ENCODE results near the gene SLC52A3. TPM values are rescaled to one million over a fixed set of nuclear protein-coding genes. Genes with fewer than 3 reads are reported as not detected.

Gene SLC52A3
- total and polyA plus RNA-seq, 2 experiments from 2014 or later: 0.12 TPM; not detected in 1

DNA sequence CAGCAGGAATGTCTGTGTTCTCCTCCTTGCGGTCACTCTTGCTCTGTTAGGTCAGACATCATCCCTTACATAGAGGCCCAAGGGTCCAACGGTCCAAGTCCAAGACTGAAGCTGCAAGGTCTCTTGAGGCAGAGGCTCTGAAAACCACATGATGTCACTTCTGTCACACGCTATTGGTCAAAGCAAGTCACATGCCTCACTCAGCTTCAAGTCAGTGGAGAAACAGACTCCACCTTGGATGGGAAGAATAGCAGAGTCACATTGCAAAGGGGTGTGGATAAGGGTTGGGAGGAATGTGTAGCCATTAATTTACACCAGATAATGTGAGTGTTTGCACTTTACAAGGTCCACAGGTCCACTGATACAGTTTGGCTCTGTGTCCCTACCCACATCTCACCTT, 17.5 kb downstream of the SLC52A3 start:
- H3K36me3 ChIP-seq: no peaks in the 10 kb centered on the region

GRCh38 chr20:745683-746301, 22.5 kb downstream of the SLC52A3 start:
- Histone ChIP-seq H3K27ac (no peak overlapping the region), H3K4me1 (ENCODE audit: low read depth) (no peaks in the 10 kb centered on the region), H3K4me3 (no peak overlapping the region), H3K9me3 (ENCODE audit: low read depth) (no peaks in the 10 kb centered on the region), H3K36me3 (no peaks in the 10 kb centered on the region), H3K27me3 (no peaks in the 10 kb centered on the region)
- no peak for TF ChIP-seq CTCF (IDR thresholded peaks at IDR 0.05; ENCODE audit: low read depth, low read length)
- no peak for DNase-seq (ENCODE audit: low read depth in 1 of 2, low spot score in 1 of 2)

More for the DNA sequence above, 17.5 kb downstream of the SLC52A3 start:
- H3K27ac ChIP-seq: no peak overlapping the region
- no peak overlapping the region for H3K4me3 ChIP-seq
- H3K27me3 ChIP-seq: no peaks in the 10 kb centered on the region
- TF ChIP-seq CTCF (IDR thresholded peaks at IDR 0.05; ENCODE audit: low read depth, low read length): no peak
- DNase-seq (ENCODE audit: low read depth in 1 of 2, low spot score in 1 of 2): no peak
- no peaks in the 10 kb centered on the region for H3K9me3 ChIP-seq (ENCODE audit: low read depth)
- no peaks in the 10 kb centered on the region for H3K4me1 ChIP-seq (ENCODE audit: low read depth)

- Histone ChIP-seq H3K9me3 (ENCODE audit: low read depth) (no peaks in the 10 kb centered on the region), H3K36me3 (no peaks in the 10 kb centered on the region), H3K4me3 (no peak overlapping the region), H3K27ac (no peak overlapping the region), H3K4me1 (ENCODE audit: low read depth) (no peaks in the 10 kb centered on the region), H3K27me3 (no peaks in the 10 kb centered on the region)
- DNase-seq (ENCODE audit: low read depth in 1 of 2, low spot score in 1 of 2): no peak
- no peak for TF ChIP-seq CTCF (IDR thresholded peaks at IDR 0.05; ENCODE audit: low read depth, low read length)
Measured at GRCh38 chr20:742156-742555, 26.1 kb downstream of the SLC52A3 start.

GRCh38 chr20:741620-742019, 26.7 kb downstream of the SLC52A3 start:
- TF ChIP-seq CTCF (IDR thresholded peaks at IDR 0.05; ENCODE audit: low read depth, low read length): no peak
- Histone ChIP-seq H3K36me3 (no peaks in the 10 kb centered on the region), H3K27ac (no peak overlapping the region)

DNA sequence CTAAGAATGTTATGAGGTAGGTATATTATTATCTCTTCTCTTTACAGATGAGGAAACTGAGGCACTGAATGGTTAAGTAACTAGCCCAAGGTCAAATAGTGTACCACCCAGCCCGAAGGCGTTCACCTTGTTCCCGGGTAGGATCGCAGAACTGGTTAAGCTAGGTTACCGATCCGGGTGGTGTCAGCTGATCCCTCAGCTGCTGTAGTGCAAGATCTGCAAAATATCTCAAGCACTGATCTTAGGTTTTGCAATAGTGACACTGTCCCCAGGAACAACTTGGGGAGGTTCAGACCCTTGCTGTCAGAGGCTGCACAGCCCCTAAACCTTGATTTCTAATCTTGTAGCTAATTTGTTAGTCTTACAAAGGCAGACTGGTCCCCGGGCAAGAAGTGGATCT, 28.1 kb downstream of the SLC52A3 start:
- H3K4me3 ChIP-seq: no peak overlapping the region
- H3K27me3 ChIP-seq: no peaks in the 10 kb centered on the region
- H3K9me3 ChIP-seq (ENCODE audit: low read depth): no peaks in the 10 kb centered on the region
- no peaks in the 10 kb centered on the region for H3K4me1 ChIP-seq (ENCODE audit: low read depth)
- no peak overlapping the region for H3K27ac ChIP-seq
- no peak for DNase-seq (ENCODE audit: low read depth in 1 of 2, low spot score in 1 of 2)
- TF ChIP-seq CTCF (IDR thresholded peaks at IDR 0.05; ENCODE audit: low read depth, low read length): no peak
- H3K36me3 ChIP-seq: no peaks in the 10 kb centered on the region

More at GRCh38 chr20:741620-742019, 26.7 kb downstream of the SLC52A3 start:
- Histone ChIP-seq H3K4me3 (no peak overlapping the region), H3K27me3 (no peaks in the 10 kb centered on the region), H3K4me1 (ENCODE audit: low read depth) (no peaks in the 10 kb centered on the region), H3K9me3 (ENCODE audit: low read depth) (no peaks in the 10 kb centered on the region)
- DNase-seq (ENCODE audit: low read depth in 1 of 2, low spot score in 1 of 2): no peak

All from cardiac muscle cell (in vitro differentiated cells and primary cell).